GM19324 (cell line): ENCODE data around the gene GPR171.
"Not testable (repeated sequence)": the region's sequence is repeated elsewhere in the genome, so short reads cannot be mapped to it uniquely, and the experiment has no call there.

Experiments used
- ATAC-seq: cut with Tn5 transposase; IDR thresholded peaks from one replicate; pipeline ENCODE4 v1.9.1; 2021; ENCODE audit warnings: mild to moderate bottlenecking, moderate library complexity; ENCODE audit not compliant: unreplicated experiment, low FRiP score

The GPR171 gene

GRCh38 chr3:151203051-151203420, at the start of gene GPR171:
Gene GPR171 (minus strand): TSS chr3:151203216. CDS start chr3:151199386, 3,830 bp downstream.
- no peak for ATAC-seq

GRCh38 chr3:151248772-151249337, 45.8 kb upstream of the GPR171 start:
- no peak for ATAC-seq

GRCh38 chr3:151242006-151242405, 39.0 kb upstream of the GPR171 start:
- ATAC-seq: not testable (repeated sequence)

- ATAC-seq: no peak
Measured at GRCh38 chr3:151236736-151237135, 33.7 kb upstream of the GPR171 start.

- no peak for ATAC-seq
Measured at GRCh38 chr3:151236316-151236715, 33.3 kb upstream of the GPR171 start.

- no peak for ATAC-seq
Measured at GRCh38 chr3:151234825-151235224, 31.8 kb upstream of the GPR171 start.

GRCh38 chr3:151232991-151233390, 30.0 kb upstream of the GPR171 start:
- no peak for ATAC-seq

GRCh38 chr3:151232403-151232802, 29.4 kb upstream of the GPR171 start:
- ATAC-seq: not testable (repeated sequence)

- no peak for ATAC-seq
Measured at GRCh38 chr3:151230646-151231045, 27.6 kb upstream of the GPR171 start.

GRCh38 chr3:151228666-151229040, 25.6 kb upstream of the GPR171 start:
- no peak for ATAC-seq

GRCh38 chr3:151227807-151228665, 25.0 kb upstream of the GPR171 start:
- ATAC-seq: peak; percentile 84

- ATAC-seq: peak; percentile 51
Measured at GRCh38 chr3:151227266-151227806, 24.3 kb upstream of the GPR171 start.

- no peak for ATAC-seq
Measured at GRCh38 chr3:151226825-151227224, 23.8 kb upstream of the GPR171 start.

GRCh38 chr3:151226088-151226563, 23.1 kb upstream of the GPR171 start:
- no peak for ATAC-seq

GRCh38 chr3:151225040-151225975, 22.3 kb upstream of the GPR171 start:
- ATAC-seq: no peak

- ATAC-seq: no peak
Measured at GRCh38 chr3:151224268-151224866, 21.4 kb upstream of the GPR171 start.

GRCh38 chr3:151219056-151219455, 16.0 kb upstream of the GPR171 start:
- no peak for ATAC-seq

GRCh38 chr3:151218136-151218535, 15.1 kb upstream of the GPR171 start:
- no peak for ATAC-seq

GRCh38 chr3:151216641-151217607, 13.9 kb upstream of the GPR171 start:
- ATAC-seq: no peak
